ENCODE measurements around the gene PPP2R2C. TPM values are rescaled to one million over a fixed set of nuclear protein-coding genes. Genes with fewer than 3 reads are reported as not detected.

Gene PPP2R2C
- total RNA-seq, 1 donor from 2014 or later = 2.2 TPM

GRCh38 chr4:6367371-6367851, 105.0 kb downstream of the PPP2R2C start:
- Histone ChIP-seq H3K36me3 (no peaks in the 10 kb centered on the region), H3K4me1 (no peaks in the 10 kb centered on the region), H3K4me3 (no peak overlapping the region), H3K27me3 (no peaks in the 10 kb centered on the region), H3K27ac (no peak overlapping the region), H3K9me3 (no peaks in the 10 kb centered on the region)
- TF ChIP-seq CTCF (IDR thresholded peaks at IDR 0.05) = no peak
- intact Hi-C loops (cut with DNase I) = no loop called here
- DNase-seq (ENCODE audit: low spot score in 2 of 2) = no peak

- no peak overlapping the region for H3K4me3 ChIP-seq
- no peaks in the 10 kb centered on the region for H3K9me3 ChIP-seq
- no peaks in the 10 kb centered on the region for H3K36me3 ChIP-seq
- DNase-seq (ENCODE audit: low spot score in 2 of 2) = no peak
- intact Hi-C loops (cut with DNase I) = no loop called here
- H3K4me1 ChIP-seq = no peaks in the 10 kb centered on the region
- H3K27ac ChIP-seq = no peak overlapping the region
- no peaks in the 10 kb centered on the region for H3K27me3 ChIP-seq
- no peak for TF ChIP-seq CTCF (IDR thresholded peaks at IDR 0.05)
These were observed 105.8 kb downstream of the PPP2R2C start for GRCh38 chr4:6366581-6366980.

GRCh38 chr4:6365545-6366086, 106.8 kb downstream of the PPP2R2C start:
- no peak for TF ChIP-seq CTCF (IDR thresholded peaks at IDR 0.05)
- Histone ChIP-seq H3K27me3 (no peaks in the 10 kb centered on the region), H3K27ac (no peak overlapping the region), H3K9me3 (no peaks in the 10 kb centered on the region), H3K4me1 (no peaks in the 10 kb centered on the region), H3K36me3 (no peaks in the 10 kb centered on the region), H3K4me3 (no peak overlapping the region)
- intact Hi-C loops (cut with DNase I) = no loop called here
- no peak for DNase-seq (ENCODE audit: low spot score in 2 of 2)

GRCh38 chr4:6364581-6364980, 107.8 kb downstream of the PPP2R2C start:
- intact Hi-C loops (cut with DNase I) = no loop called here
- H3K36me3 ChIP-seq = no peaks in the 10 kb centered on the region
- H3K4me1 ChIP-seq = no peaks in the 10 kb centered on the region
- no peaks in the 10 kb centered on the region for H3K27me3 ChIP-seq
- H3K27ac ChIP-seq = no peak overlapping the region
- no peak overlapping the region for H3K4me3 ChIP-seq
- no peak for TF ChIP-seq CTCF (IDR thresholded peaks at IDR 0.05)
- DNase-seq (ENCODE audit: low spot score in 2 of 2) = no peak
- no peaks in the 10 kb centered on the region for H3K9me3 ChIP-seq

GRCh38 chr4:6364146-6364545, 108.3 kb downstream of the PPP2R2C start:
- H3K9me3 ChIP-seq = no peaks in the 10 kb centered on the region
- no peaks in the 10 kb centered on the region for H3K36me3 ChIP-seq
- intact Hi-C loops (cut with DNase I) = no loop called here
- H3K27ac ChIP-seq = no peak overlapping the region
- no peak for DNase-seq (ENCODE audit: low spot score in 2 of 2)
- no peak overlapping the region for H3K4me3 ChIP-seq
- H3K27me3 ChIP-seq = no peaks in the 10 kb centered on the region
- no peaks in the 10 kb centered on the region for H3K4me1 ChIP-seq
- no peak for TF ChIP-seq CTCF (IDR thresholded peaks at IDR 0.05)

GRCh38 chr4:6362896-6363295, 109.5 kb downstream of the PPP2R2C start:
- intact Hi-C loops (cut with DNase I) = no loop called here
- H3K27me3 ChIP-seq = no peaks in the 10 kb centered on the region

More at GRCh38 chr4:6362896-6363295, 109.5 kb downstream of the PPP2R2C start:
- no peaks in the 10 kb centered on the region for H3K9me3 ChIP-seq
- no peak for TF ChIP-seq CTCF (IDR thresholded peaks at IDR 0.05)
- H3K27ac ChIP-seq = no peak overlapping the region
- DNase-seq (ENCODE audit: low spot score in 2 of 2) = no peak
- H3K36me3 ChIP-seq = no peaks in the 10 kb centered on the region
- no peaks in the 10 kb centered on the region for H3K4me1 ChIP-seq
- H3K4me3 ChIP-seq = no peak overlapping the region

Data from ascending aorta (tissue), 2 donors.